ENCODE results near the gene DLST.

DNA sequence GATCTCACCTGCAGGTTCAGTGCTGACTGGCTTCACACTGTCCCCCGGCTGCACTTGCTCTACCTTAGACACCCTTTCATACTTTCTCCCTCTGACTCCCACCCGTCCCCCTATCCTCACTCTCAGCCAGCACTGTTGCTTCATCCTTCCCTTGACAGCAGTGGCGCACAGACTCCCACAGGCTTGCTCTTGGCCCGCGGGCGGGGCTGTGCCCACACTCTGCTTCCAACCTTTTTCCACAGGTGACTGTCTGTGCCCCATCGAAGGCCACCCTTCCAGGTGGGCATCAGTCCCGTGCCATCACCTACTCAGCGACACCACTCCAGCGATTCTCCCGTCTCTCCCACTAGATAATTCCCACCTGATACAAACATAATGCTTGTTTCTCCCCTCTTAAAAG is 42.3 kb downstream of the DLST start:
- TF ChIP-seq, protein P1, sequence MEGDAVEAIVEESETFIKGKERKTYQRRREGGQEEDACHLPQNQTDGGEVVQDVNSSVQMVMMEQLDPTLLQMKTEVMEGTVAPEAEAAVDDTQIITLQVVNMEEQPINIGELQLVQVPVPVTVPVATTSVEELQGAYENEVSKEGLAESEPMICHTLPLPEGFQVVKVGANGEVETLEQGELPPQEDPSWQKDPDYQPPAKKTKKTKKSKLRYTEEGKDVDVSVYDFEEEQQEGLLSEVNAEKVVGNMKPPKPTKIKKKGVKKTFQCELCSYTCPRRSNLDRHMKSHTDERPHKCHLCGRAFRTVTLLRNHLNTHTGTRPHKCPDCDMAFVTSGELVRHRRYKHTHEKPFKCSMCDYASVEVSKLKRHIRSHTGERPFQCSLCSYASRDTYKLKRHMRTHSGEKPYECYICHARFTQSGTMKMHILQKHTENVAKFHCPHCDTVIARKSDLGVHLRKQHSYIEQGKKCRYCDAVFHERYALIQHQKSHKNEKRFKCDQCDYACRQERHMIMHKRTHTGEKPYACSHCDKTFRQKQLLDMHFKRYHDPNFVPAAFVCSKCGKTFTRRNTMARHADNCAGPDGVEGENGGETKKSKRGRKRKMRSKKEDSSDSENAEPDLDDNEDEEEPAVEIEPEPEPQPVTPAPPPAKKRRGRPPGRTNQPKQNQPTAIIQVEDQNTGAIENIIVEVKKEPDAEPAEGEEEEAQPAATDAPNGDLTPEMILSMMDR (conservative IDR thresholded peaks at IDR 0.05; ENCODE audit: low read depth, low read length), result no peak
- TF ChIP-seq EZH2 (IDR thresholded peaks at IDR 0.05; ENCODE audit: borderline replicate concordance, low read depth, low read length, poor library complexity, severe bottlenecking), result no peak

Data from A673 (cell line).